SK-N-MC (cell line): Measurements from ENCODE around the gene KCNQ1.

Experiments used
- EZH2 ChIP-seq: fragments of 200-600 bp; sonication (generic); IDR thresholded peaks from one replicate; pipeline ENCODE4 v1.6.1; 2017; ENCODE audit warnings: antibody characterized with exemption
- FOXP2 ChIP-seq: optimal IDR thresholded peaks from 2 replicates; pipeline ENCODE3; 2011; ENCODE audit warnings: mild to moderate bottlenecking, moderate library complexity; ENCODE audit not compliant: insufficient read depth; ENCODE audit errors: extremely low read length, control extremely low read depth
- POLR2AphosphoS5 ChIP-seq: IDR thresholded peaks from 2 replicates; pipeline ENCODE4 v1.6.1; 2012; ENCODE audit warnings: mild to moderate bottlenecking, low read depth, low read length, borderline replicate concordance

DNA sequence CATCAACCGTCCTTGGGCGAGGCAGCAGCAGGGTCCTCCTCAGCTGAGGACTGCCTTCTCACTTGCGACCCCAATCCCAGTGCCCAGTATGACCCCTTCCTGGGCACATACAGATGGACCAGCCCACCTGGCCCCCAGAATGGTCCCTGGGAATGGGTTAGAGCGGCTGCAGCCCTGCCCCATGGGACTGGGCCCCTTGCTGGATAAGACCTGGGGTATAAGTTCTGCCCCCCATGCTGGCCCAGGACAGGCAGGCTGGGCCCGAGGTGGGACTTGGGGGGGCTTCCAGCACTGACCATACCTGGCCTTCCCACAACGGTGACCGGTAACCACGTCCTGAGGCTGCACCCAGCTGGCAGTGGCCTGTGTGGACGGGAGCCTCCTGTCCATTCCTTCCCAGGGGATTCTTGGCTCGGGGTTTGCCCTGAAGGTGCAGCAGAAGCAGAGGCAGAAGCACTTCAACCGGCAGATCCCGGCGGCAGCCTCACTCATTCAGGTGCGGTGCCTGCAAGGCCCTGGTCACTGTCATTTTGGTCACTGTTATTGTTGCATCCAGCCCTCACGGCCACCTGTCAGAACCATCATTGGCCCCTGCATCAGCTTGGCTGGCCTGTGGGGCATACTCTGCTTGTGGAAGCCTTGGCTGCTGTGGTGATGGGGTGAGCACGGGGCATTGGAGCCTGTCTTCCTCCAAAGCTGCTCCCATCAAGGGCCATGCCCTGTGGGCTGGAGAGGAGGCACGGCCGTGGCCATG, 140.2 kb downstream of the KCNQ1 start:
- TF ChIP-seq EZH2 = no peak
- no peak for TF ChIP-seq POLR2AphosphoS5
- TF ChIP-seq FOXP2 = no peak
